Raji (cell line): ENCODE measurements around the gene SSUH2.

Experiments
- POLR2A ChIP-seq: IDR thresholded peaks from 2 replicates; pipeline ENCODE4 v1.6.1; 2011; ENCODE audit warnings: low read depth, low read length, control low read depth; ENCODE audit not compliant: insufficient read depth

The SSUH2 gene

GRCh38 chr3:8657804-8658305, 13.3 kb upstream of the SSUH2 start:
- TF ChIP-seq POLR2A: peak; percentile 0; the same call in 1 of the 2 replicates

GRCh38 chr3:8656240-8656639, 11.6 kb upstream of the SSUH2 start:
- TF ChIP-seq POLR2A: no peak

GRCh38 chr3:8655387-8655835, 10.8 kb upstream of the SSUH2 start:
- no peak for TF ChIP-seq POLR2A

- TF ChIP-seq POLR2A: no peak
Observed at GRCh38 chr3:8653800-8654408, 9.3 kb upstream of the SSUH2 start.

- TF ChIP-seq POLR2A: no peak
Observed at GRCh38 chr3:8652324-8652987, 7.9 kb upstream of the SSUH2 start.

- TF ChIP-seq POLR2A: no peak
Observed at GRCh38 chr3:8651418-8652323, 7.1 kb upstream of the SSUH2 start.

GRCh38 chr3:8650583-8651416, 6.2 kb upstream of the SSUH2 start:
- no peak for TF ChIP-seq POLR2A

GRCh38 chr3:8649757-8650156, 5.2 kb upstream of the SSUH2 start:
- no peak for TF ChIP-seq POLR2A

GRCh38 chr3:8648909-8649741, 4.5 kb upstream of the SSUH2 start:
- TF ChIP-seq POLR2A: no peak

GRCh38 chr3:8647137-8647985, 2.8 kb upstream of the SSUH2 start:
- TF ChIP-seq POLR2A: no peak

GRCh38 chr3:8646313-8646938, 1.8 kb upstream of the SSUH2 start:
- TF ChIP-seq POLR2A: no peak

- TF ChIP-seq POLR2A: no peak
Observed at GRCh38 chr3:8645712-8646111, 1.1 kb upstream of the SSUH2 start.

GRCh38 chr3:8643693-8644365, 769 bp downstream of the SSUH2 start:
- no peak for TF ChIP-seq POLR2A
